SU-DHL-6 (cell line): ENCODE measurements around the gene LRRC1.

Experiments used
- H2AFZ ChIP-seq: fragments of 200-600 bp; sonication (generic); 2 replicates; pipeline ENCODE4 v1.6.1; 2014; ENCODE audit warnings: low read depth, mild to moderate bottlenecking, moderate library complexity, mixed read lengths, antibody characterized with exemption, low read length; ENCODE audit not compliant: severe bottlenecking
- H3F3A ChIP-seq: fragments of 200-600 bp; shearing (Covaris generic); 2 replicates; pipeline ENCODE4 v1.6.0; 2016; ENCODE audit warnings: antibody characterized with exemption, mild to moderate bottlenecking; ENCODE audit not compliant: insufficient read depth
- H3K27ac ChIP-seq: fragments of 200-600 bp; sonication (generic); 2 replicates; pipeline ENCODE4 v1.5.1; 2016; ENCODE audit warnings: low read depth, mild to moderate bottlenecking, low read length, moderate library complexity, mixed read lengths
- H3K27me3 ChIP-seq: fragments of 200-600 bp; sonication (generic), shearing (Covaris generic); 2 replicates; pipeline ENCODE4 v1.6.0; 2014; ENCODE audit warnings: mild to moderate bottlenecking, low read length
- H3K36me3 ChIP-seq: fragments of 200-600 bp; sonication (generic); 2 replicates; pipeline ENCODE4 v1.6.1; 2014; ENCODE audit warnings: mild to moderate bottlenecking, low read length, mixed read lengths
- H3K4me2 ChIP-seq: fragments of 300-600, 200-600 bp; shearing (Covaris generic), sonication (generic); 2 replicates; pipeline ENCODE4 v1.6.0; 2014; ENCODE audit warnings: low read length, low read depth, mild to moderate bottlenecking; ENCODE audit not compliant: poor library complexity, severe bottlenecking
- H3K4me3 ChIP-seq: fragments of 200-600 bp; sonication (generic); 2 replicates; pipeline ENCODE4 v1.5.1; 2014; ENCODE audit warnings: antibody characterized with exemption, low read length, mild to moderate bottlenecking, mixed read lengths; ENCODE audit not compliant: insufficient read depth, poor library complexity, severe bottlenecking
- H3K79me2 ChIP-seq: fragments of 200-600 bp; sonication (generic); 2 replicates; pipeline ENCODE4 v1.6.1; 2014; ENCODE audit warnings: mild to moderate bottlenecking, low read length, moderate library complexity; ENCODE audit not compliant: insufficient read depth
- H3K9ac ChIP-seq: fragments of 200-600 bp; sonication (generic); 2 replicates; pipeline ENCODE4 v1.7.0; 2014; ENCODE audit warnings: mild to moderate bottlenecking, low read length
- H3K9me2 ChIP-seq: fragments of 200-600 bp; sonication (generic); replicated peaks from 2 replicates; pipeline ENCODE4 v1.6.1; 2014; ENCODE audit warnings: low read length; ENCODE audit not compliant: insufficient read depth
- H3K9me3 ChIP-seq: fragments of 200-600 bp; sonication (generic); 2 replicates; pipeline ENCODE4 v1.6.1; 2014; ENCODE audit warnings: low read length, mixed read lengths; ENCODE audit not compliant: insufficient read depth
- H4K20me1 ChIP-seq: fragments of 200-600 bp; sonication (generic); 2 replicates; pipeline ENCODE4 v1.6.1; 2014; ENCODE audit warnings: low read depth, mild to moderate bottlenecking, antibody characterized with exemption, low read length, moderate library complexity, mixed read lengths
- CTCF ChIP-seq: fragments of 200-600 bp; sonication (generic); IDR thresholded peaks from one replicate; pipeline ENCODE4 v1.5.1; 2017; ENCODE audit warnings: antibody characterized with exemption, mild to moderate bottlenecking, low read length, moderate library complexity; ENCODE audit not compliant: insufficient read depth, poor library complexity, severe bottlenecking
- EZH2phosphoT487 ChIP-seq: fragments of 200-600 bp; sonication (generic), shearing (Covaris generic); conservative IDR thresholded peaks from 2 replicates; pipeline ENCODE4 v1.6.1; 2018; ENCODE audit warnings: mild to moderate bottlenecking, antibody characterized with exemption, low read length, moderate library complexity, mixed read lengths

LRRC1 gene

GRCh38 chr6:53937461-53937860 is 142.7 kb downstream of the LRRC1 start:
- H3K36me3 ChIP-seq = no peaks in the 10 kb centered on the region
- H3K9ac ChIP-seq = no peak overlapping the region
- no peak overlapping the region for H3K4me2 ChIP-seq
- H3K27ac ChIP-seq = no peak overlapping the region
- H3K27me3 ChIP-seq = no peaks in the 10 kb centered on the region
- no peaks in the 10 kb centered on the region for H3K9me2 ChIP-seq
- no peaks in the 10 kb centered on the region for H3F3A ChIP-seq
- no peaks in the 10 kb centered on the region for H3K9me3 ChIP-seq
- TF ChIP-seq CTCF = no peak
- TF ChIP-seq EZH2phosphoT487 = no peak
- no peaks in the 10 kb centered on the region for H4K20me1 ChIP-seq
- H2AFZ ChIP-seq = no peak overlapping the region
- no peaks in the 10 kb centered on the region for H3K79me2 ChIP-seq
- H3K4me3 ChIP-seq = no peak overlapping the region

- H4K20me1 ChIP-seq = no peaks in the 10 kb centered on the region
Observed at GRCh38 chr6:53938810-53939209, 144.0 kb downstream of the LRRC1 start.

GRCh38 chr6:53939830-53940229 is 145.0 kb downstream of the LRRC1 start:
- H3F3A ChIP-seq = no peaks in the 10 kb centered on the region
- no peak overlapping the region for H2AFZ ChIP-seq
- no peak overlapping the region for H3K9ac ChIP-seq
- no peak for TF ChIP-seq EZH2phosphoT487
- no peak for TF ChIP-seq CTCF
- H3K9me3 ChIP-seq = no peaks in the 10 kb centered on the region
- no peaks in the 10 kb centered on the region for H3K79me2 ChIP-seq
- no peaks in the 10 kb centered on the region for H3K27me3 ChIP-seq
- H3K9me2 ChIP-seq = no peaks in the 10 kb centered on the region
- no peaks in the 10 kb centered on the region for H3K36me3 ChIP-seq
- H3K27ac ChIP-seq = no peak overlapping the region
- no peaks in the 10 kb centered on the region for H4K20me1 ChIP-seq
- H3K4me3 ChIP-seq = no peak overlapping the region
- no peak overlapping the region for H3K4me2 ChIP-seq

More at GRCh38 chr6:53938810-53939209, 144.0 kb downstream of the LRRC1 start:
- H3K9me2 ChIP-seq = no peaks in the 10 kb centered on the region
- H3K79me2 ChIP-seq = no peaks in the 10 kb centered on the region
- H2AFZ ChIP-seq = no peak overlapping the region
- H3K4me3 ChIP-seq = no peak overlapping the region
- no peak for TF ChIP-seq CTCF
- no peak for TF ChIP-seq EZH2phosphoT487
- H3K27ac ChIP-seq = no peak overlapping the region
- H3K9ac ChIP-seq = no peak overlapping the region
- H3F3A ChIP-seq = no peaks in the 10 kb centered on the region
- no peaks in the 10 kb centered on the region for H3K27me3 ChIP-seq
- no peak overlapping the region for H3K4me2 ChIP-seq
- no peaks in the 10 kb centered on the region for H3K9me3 ChIP-seq
- no peaks in the 10 kb centered on the region for H3K36me3 ChIP-seq

- TF ChIP-seq EZH2phosphoT487 (no peak), CTCF (no peak)
- Histone ChIP-seq H4K20me1 (no peaks in the 10 kb centered on the region), H3K27ac (no peak overlapping the region), H3K4me3 (no peak overlapping the region), H3K9ac (no peak overlapping the region), H3F3A (no peaks in the 10 kb centered on the region), H3K9me2 (no peaks in the 10 kb centered on the region), H3K27me3 (no peaks in the 10 kb centered on the region), H3K9me3 (no peaks in the 10 kb centered on the region), H2AFZ (no peak overlapping the region), H3K4me2 (no peak overlapping the region), H3K36me3 (no peaks in the 10 kb centered on the region), H3K79me2 (no peaks in the 10 kb centered on the region)
Observed at GRCh38 chr6:53943395-53943794, 148.6 kb downstream of the LRRC1 start.
